ENCODE data around the gene MPZ. TPM values are rescaled to one million over a fixed set of nuclear protein-coding genes. Genes with fewer than 3 reads are reported as not detected.
"Not testable (repeated sequence)": the region's sequence is repeated elsewhere in the genome, so short reads cannot be mapped to it uniquely, and the experiment has no call there.

Gene MPZ
- 3.8 TPM for total RNA-seq
- long read RNA-seq, partial matches to known transcripts: 0 of 1 reads
- long read RNA-seq, other reads (novel, unspliced or antisense): 1 of 1 reads

- intact Hi-C loops (cut with micrococcal nuclease): loop anchor here (10.0 kb wide), 1 partner anchor 85 kb away; the partner anchor contains the start of genes APOA2 and TOMM40L
- no peak for ATAC-seq
- no peak for DNase-seq
Measured at GRCh38 chr1:161309868-161310267, at the start of gene MPZ. TSS of gene MPZ (minus strand) at chr1:161309968. CDS start at chr1:161309905, 63 bp downstream.

- intact Hi-C loops (cut with micrococcal nuclease): no loop called here
- DNase-seq (no peak), ATAC-seq (peak; percentile 60)
Measured at GRCh38 chr1:161359291-161359690, 49.5 kb upstream of the MPZ start.

GRCh38 chr1:161357073-161357472 is 47.3 kb upstream of the MPZ start:
- DNase-seq: no peak
- ATAC-seq: no peak
- intact Hi-C loops (cut with micrococcal nuclease): no loop called here

GRCh38 chr1:161351482-161351881 is 41.7 kb upstream of the MPZ start:
- ATAC-seq (no peak), DNase-seq (no peak)
- intact Hi-C loops (cut with micrococcal nuclease): no loop called here

GRCh38 chr1:161350671-161351070 is 40.9 kb upstream of the MPZ start:
- ATAC-seq (no peak), DNase-seq (no peak)
- intact Hi-C loops (cut with micrococcal nuclease): no loop called here

GRCh38 chr1:161342821-161343220 is 33.1 kb upstream of the MPZ start:
- no peak for DNase-seq
- ATAC-seq: no peak
- intact Hi-C loops (cut with micrococcal nuclease): no loop called here

GRCh38 chr1:161342177-161342576 is 32.4 kb upstream of the MPZ start:
- DNase-seq (no peak), ATAC-seq (no peak)
- intact Hi-C loops (cut with micrococcal nuclease): no loop called here

GRCh38 chr1:161335796-161336195 is 26.0 kb upstream of the MPZ start:
- ATAC-seq (no peak), DNase-seq (no peak)
- intact Hi-C loops (cut with micrococcal nuclease): no loop called here

GRCh38 chr1:161333166-161333565 is 23.4 kb upstream of the MPZ start:
- no peak for DNase-seq
- ATAC-seq: no peak
- intact Hi-C loops (cut with micrococcal nuclease): no loop called here

GRCh38 chr1:161330346-161330745 is 20.6 kb upstream of the MPZ start:
- ATAC-seq (no peak), DNase-seq (no peak)
- intact Hi-C loops (cut with micrococcal nuclease): no loop called here

- intact Hi-C loops (cut with micrococcal nuclease): no loop called here
- ATAC-seq: no peak
- DNase-seq: no peak
Measured at GRCh38 chr1:161324020-161324419, 14.3 kb upstream of the MPZ start.

- ATAC-seq; intact Hi-C loops (cut with micrococcal nuclease); DNase-seq: not testable (repeated sequence)
Measured at GRCh38 chr1:161315841-161316674, 6.3 kb upstream of the MPZ start.

GRCh38 chr1:161314201-161314981 is 4.6 kb upstream of the MPZ start, which contains the start of gene SDHC:
TSS of gene SDHC (plus strand) at chr1:161314381. CDS start at chr1:161314406, 25 bp downstream.
- DNase-seq: peak; percentile 93
- ATAC-seq: peak; percentile 100
- intact Hi-C loops (cut with micrococcal nuclease): no loop called here

GRCh38 chr1:161313554-161314200 is 3.9 kb upstream of the MPZ start:
- intact Hi-C loops (cut with micrococcal nuclease): no loop called here
- DNase-seq (no peak), ATAC-seq (peak; percentile 41)

- DNase-seq (no peak), ATAC-seq (no peak)
- intact Hi-C loops (cut with micrococcal nuclease): no loop called here
Measured at GRCh38 chr1:161311595-161312181, 1.9 kb upstream of the MPZ start.

- DNase-seq (no peak), ATAC-seq (no peak)
- intact Hi-C loops (cut with micrococcal nuclease): loop anchor here (10.0 kb wide), 1 partner anchor 83 kb away; the partner anchor contains the start of genes APOA2 and TOMM40L
Measured at GRCh38 chr1:161307892-161308638, 1.7 kb downstream of the MPZ start.

- ATAC-seq: peak; percentile 33
- intact Hi-C loops (cut with micrococcal nuclease): loop anchor here (10.0 kb wide), 1 partner anchor 82 kb away; the partner anchor contains the start of genes APOA2 and TOMM40L
- DNase-seq: no peak
Measured at GRCh38 chr1:161307230-161307768, 2.5 kb downstream of the MPZ start.
